ENCODE measurements around the gene NAIP.
"Not testable (repeated sequence)": the region's sequence is repeated elsewhere in the genome, so short reads cannot be mapped to it uniquely, and the experiment has no call there.

NAIP gene

GRCh38 chr5:71018376-71019005 is 6.6 kb downstream of the NAIP start:
- not testable (repeated sequence) for H3K27me3 ChIP-seq (ENCODE audit: control insufficient read depth in 1 of 2, insufficient read depth in 1 of 2, low read length in 2 of 2); H2BK120ac ChIP-seq (ENCODE audit: low read depth, low read length); DNase-seq; H3K23ac ChIP-seq (ENCODE audit: low read length in 2 of 2); H3K4me1 ChIP-seq (ENCODE audit: control insufficient read depth, insufficient read depth, low read depth, low read length); H3K9me3 ChIP-seq (ENCODE audit: control insufficient read depth, low read length); H4K91ac ChIP-seq (ENCODE audit: low read length); H3K4me2 ChIP-seq (ENCODE audit: low read length, poor library complexity, severe bottlenecking); H2BK15ac ChIP-seq (ENCODE audit: low read depth, poor library complexity, severe bottlenecking); H4K8ac ChIP-seq (ENCODE audit: low read length); H3K18ac ChIP-seq (ENCODE audit: low read depth in 1 of 2, low read length in 2 of 2); H3K27ac ChIP-seq (ENCODE audit: low read length, poor library complexity, severe bottlenecking); H2AFZ ChIP-seq (ENCODE audit: low read depth, low read length); H2BK12ac ChIP-seq (ENCODE audit: low read length in 2 of 2); H3K14ac ChIP-seq (ENCODE audit: low read length in 2 of 2); H3K9ac ChIP-seq (ENCODE audit: low read length); H2AK5ac ChIP-seq (ENCODE audit: low read length, severe bottlenecking); H3K79me1 ChIP-seq (replicated peaks; ENCODE audit: low read length, poor library complexity, severe bottlenecking); H3K4ac ChIP-seq (ENCODE audit: low read depth in 1 of 2, low read length in 2 of 2); H3K36me3 ChIP-seq (ENCODE audit: control insufficient read depth in 1 of 2, insufficient read depth in 2 of 2, low read depth in 1 of 2, low read length in 2 of 2); H3K4me3 ChIP-seq (ENCODE audit: insufficient read depth in 1 of 2, low read depth in 1 of 2, low read length in 2 of 2); H2BK5ac ChIP-seq (ENCODE audit: low read depth, low read length, poor library complexity, severe bottlenecking)
- WGBS, result no CpG with 5 or more reads among the region's 6 CpGs

GRCh38 chr5:71014176-71014575 is 11.0 kb downstream of the NAIP start:
- H2BK120ac ChIP-seq (ENCODE audit: low read depth, low read length), result no peak overlapping the region

GRCh38 chr5:71013575-71013974 is 11.6 kb downstream of the NAIP start:
- H3K79me1 ChIP-seq (replicated peaks; ENCODE audit: low read length, poor library complexity, severe bottlenecking), result no peaks in the 10 kb centered on the region
- no peaks in the 10 kb centered on the region for H3K4me1 ChIP-seq (ENCODE audit: control insufficient read depth, insufficient read depth, low read depth, low read length)
- no peak overlapping the region for H3K18ac ChIP-seq (ENCODE audit: low read depth in 1 of 2, low read length in 2 of 2)
- no peak overlapping the region for H3K9ac ChIP-seq (ENCODE audit: low read length)
- H3K27me3 ChIP-seq (ENCODE audit: control insufficient read depth in 1 of 2, insufficient read depth in 1 of 2, low read length in 2 of 2), result no peaks in the 10 kb centered on the region
- no peaks in the 10 kb centered on the region for H3K9me3 ChIP-seq (ENCODE audit: control insufficient read depth, low read length)
- H2BK15ac ChIP-seq (ENCODE audit: low read depth, poor library complexity, severe bottlenecking), result no peak overlapping the region
- H2BK12ac ChIP-seq (ENCODE audit: low read length in 2 of 2), result no peak overlapping the region
- no peak overlapping the region for H4K91ac ChIP-seq (ENCODE audit: low read length)
- H3K4me3 ChIP-seq (ENCODE audit: insufficient read depth in 1 of 2, low read depth in 1 of 2, low read length in 2 of 2), result no peak overlapping the region
- no peak overlapping the region for H3K14ac ChIP-seq (ENCODE audit: low read length in 2 of 2)
- H3K27ac ChIP-seq (ENCODE audit: low read length, poor library complexity, severe bottlenecking), result no peak overlapping the region
- H2BK120ac ChIP-seq (ENCODE audit: low read depth, low read length), result no peak overlapping the region
- H3K4me2 ChIP-seq (ENCODE audit: low read length, poor library complexity, severe bottlenecking), result no peak overlapping the region
- H3K23ac ChIP-seq (ENCODE audit: low read length in 2 of 2), result no peak overlapping the region
- no peak overlapping the region for H2BK5ac ChIP-seq (ENCODE audit: low read depth, low read length, poor library complexity, severe bottlenecking)
- H4K8ac ChIP-seq (ENCODE audit: low read length), result no peak overlapping the region
- 89% methylated on average over 7 of the region's 12 CpGs for WGBS
- no peaks in the 10 kb centered on the region for H3K36me3 ChIP-seq (ENCODE audit: control insufficient read depth in 1 of 2, insufficient read depth in 2 of 2, low read depth in 1 of 2, low read length in 2 of 2)
- DNase-seq, result no peak
- no peak overlapping the region for H3K4ac ChIP-seq (ENCODE audit: low read depth in 1 of 2, low read length in 2 of 2)
- H2AK5ac ChIP-seq (ENCODE audit: low read length, severe bottlenecking), result no peak overlapping the region
- H2AFZ ChIP-seq (ENCODE audit: low read depth, low read length), result no peak overlapping the region

More at GRCh38 chr5:71014176-71014575, 11.0 kb downstream of the NAIP start:
- no peak overlapping the region for H3K14ac ChIP-seq (ENCODE audit: low read length in 2 of 2)
- H2BK12ac ChIP-seq (ENCODE audit: low read length in 2 of 2), result no peak overlapping the region
- H3K23ac ChIP-seq (ENCODE audit: low read length in 2 of 2), result no peak overlapping the region
- H3K27ac ChIP-seq (ENCODE audit: low read length, poor library complexity, severe bottlenecking), result no peak overlapping the region
- no peaks in the 10 kb centered on the region for H3K27me3 ChIP-seq (ENCODE audit: control insufficient read depth in 1 of 2, insufficient read depth in 1 of 2, low read length in 2 of 2)
- peak overlapping the region in 1 of 2 experiments; percentile 52 for H3K18ac ChIP-seq (ENCODE audit: low read depth in 1 of 2, low read length in 2 of 2)
- DNase-seq, result no peak
- no peak overlapping the region for H3K4ac ChIP-seq (ENCODE audit: low read depth in 1 of 2, low read length in 2 of 2)
- H3K4me3 ChIP-seq (ENCODE audit: insufficient read depth in 1 of 2, low read depth in 1 of 2, low read length in 2 of 2), result no peak overlapping the region
- H2AFZ ChIP-seq (ENCODE audit: low read depth, low read length), result no peak overlapping the region
- no peak overlapping the region for H3K4me2 ChIP-seq (ENCODE audit: low read length, poor library complexity, severe bottlenecking)
- H2AK5ac ChIP-seq (ENCODE audit: low read length, severe bottlenecking), result no peak overlapping the region
- H4K91ac ChIP-seq (ENCODE audit: low read length), result no peak overlapping the region
- WGBS, result 98% methylated on average over 8 of the region's 8 CpGs
- no peak overlapping the region for H2BK15ac ChIP-seq (ENCODE audit: low read depth, poor library complexity, severe bottlenecking)
- no peak overlapping the region for H2BK5ac ChIP-seq (ENCODE audit: low read depth, low read length, poor library complexity, severe bottlenecking)
- H3K4me1 ChIP-seq (ENCODE audit: control insufficient read depth, insufficient read depth, low read depth, low read length), result no peaks in the 10 kb centered on the region
- H4K8ac ChIP-seq (ENCODE audit: low read length), result no peak overlapping the region
- H3K79me1 ChIP-seq (replicated peaks; ENCODE audit: low read length, poor library complexity, severe bottlenecking), result no peaks in the 10 kb centered on the region
- no peaks in the 10 kb centered on the region for H3K36me3 ChIP-seq (ENCODE audit: control insufficient read depth in 1 of 2, insufficient read depth in 2 of 2, low read depth in 1 of 2, low read length in 2 of 2)
- H3K9me3 ChIP-seq (ENCODE audit: control insufficient read depth, low read length), result no peaks in the 10 kb centered on the region
- H3K9ac ChIP-seq (ENCODE audit: low read length), result no peak overlapping the region

- Histone ChIP-seq H2BK120ac (ENCODE audit: low read depth, low read length) (no peak overlapping the region), H3K36me3 (ENCODE audit: control insufficient read depth in 1 of 2, insufficient read depth in 2 of 2, low read depth in 1 of 2, low read length in 2 of 2) (no peaks in the 10 kb centered on the region), H3K27ac (ENCODE audit: low read length, poor library complexity, severe bottlenecking) (no peak overlapping the region), H3K79me1 (replicated peaks; ENCODE audit: low read length, poor library complexity, severe bottlenecking) (no peaks in the 10 kb centered on the region), H4K91ac (ENCODE audit: low read length) (no peak overlapping the region), H2BK15ac (ENCODE audit: low read depth, poor library complexity, severe bottlenecking) (no peak overlapping the region), H3K4me1 (ENCODE audit: control insufficient read depth, insufficient read depth, low read depth, low read length) (no peaks in the 10 kb centered on the region), H3K4me2 (ENCODE audit: low read length, poor library complexity, severe bottlenecking) (no peak overlapping the region), H3K4ac (ENCODE audit: low read depth in 1 of 2, low read length in 2 of 2) (no peak overlapping the region), H3K4me3 (ENCODE audit: insufficient read depth in 1 of 2, low read depth in 1 of 2, low read length in 2 of 2) (no peak overlapping the region), H3K23ac (ENCODE audit: low read length in 2 of 2) (no peak overlapping the region), H3K9me3 (ENCODE audit: control insufficient read depth, low read length) (no peaks in the 10 kb centered on the region), H2BK5ac (ENCODE audit: low read depth, low read length, poor library complexity, severe bottlenecking) (no peak overlapping the region), H3K27me3 (ENCODE audit: control insufficient read depth in 1 of 2, insufficient read depth in 1 of 2, low read length in 2 of 2) (no peaks in the 10 kb centered on the region), H2AK5ac (ENCODE audit: low read length, severe bottlenecking) (no peak overlapping the region), H2BK12ac (ENCODE audit: low read length in 2 of 2) (no peak overlapping the region), H3K18ac (ENCODE audit: low read depth in 1 of 2, low read length in 2 of 2) (no peak overlapping the region), H2AFZ (ENCODE audit: low read depth, low read length) (no peak overlapping the region), H3K14ac (ENCODE audit: low read length in 2 of 2) (no peak overlapping the region), H3K9ac (ENCODE audit: low read length) (no peak overlapping the region), H4K8ac (ENCODE audit: low read length) (no peak overlapping the region)
- no peak for DNase-seq
- 92% methylated on average over 7 of the region's 8 CpGs for WGBS
These were observed 13.8 kb downstream of the NAIP start for GRCh38 chr5:71011194-71011792.

Data from mesenchymal stem cell (in vitro differentiated cells and primary cell).